Panc1 (cell line): ENCODE measurements around the gene CTDP1.

Source experiments
- SIN3A ChIP-seq: IDR thresholded peaks from 2 replicates; pipeline ENCODE4 v1.6.1; 2012; ENCODE audit warnings: low read depth, mild to moderate bottlenecking, low read length, moderate library complexity, borderline replicate concordance; ENCODE audit not compliant: insufficient read depth
- TCF7L2 ChIP-seq: IDR thresholded peaks from 2 replicates; pipeline ENCODE4 v1.6.1; 2011; ENCODE audit warnings: mild to moderate bottlenecking, low read depth, low read length, inconsistent platforms
- TF ChIP-seq, protein P1 (sequence below): fragments of 450-650 bp; IDR thresholded peaks from 2 replicates; pipeline ENCODE4 v1.5.1; 2017; ENCODE audit warnings: mild to moderate bottlenecking
- TF ChIP-seq, protein P2 (sequence below), 2 experiments: IDR thresholded peaks; 2 replicates each; pipeline ENCODE4 v1.6.1; 2011 to 2012; ENCODE audit warnings: low read depth in 2 of 2, control low read depth in 1 of 2, low read length in 1 of 2, mild to moderate bottlenecking in 1 of 2, moderate library complexity in 1 of 2; ENCODE audit not compliant: insufficient read depth in 1 of 2

DNA sequence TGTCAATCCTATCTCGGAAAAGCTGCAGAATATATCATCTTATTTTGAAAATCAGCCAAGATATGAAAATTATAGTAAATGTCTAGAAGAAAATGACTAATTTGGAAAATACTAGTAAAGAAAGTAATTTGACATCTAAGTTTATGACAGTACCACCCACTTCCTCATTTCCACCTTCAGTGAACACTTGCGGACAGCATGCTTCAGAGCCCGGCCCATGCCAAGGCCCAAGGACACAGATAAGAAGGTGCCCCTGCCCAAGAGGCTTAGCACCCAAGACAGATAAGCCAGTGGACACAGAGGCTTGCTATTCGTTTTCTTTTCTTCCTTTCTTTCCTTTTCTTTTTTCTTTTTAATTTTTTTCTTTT lies 113.4 kb downstream of the CTDP1 start:
- TF ChIP-seq, protein P1, sequence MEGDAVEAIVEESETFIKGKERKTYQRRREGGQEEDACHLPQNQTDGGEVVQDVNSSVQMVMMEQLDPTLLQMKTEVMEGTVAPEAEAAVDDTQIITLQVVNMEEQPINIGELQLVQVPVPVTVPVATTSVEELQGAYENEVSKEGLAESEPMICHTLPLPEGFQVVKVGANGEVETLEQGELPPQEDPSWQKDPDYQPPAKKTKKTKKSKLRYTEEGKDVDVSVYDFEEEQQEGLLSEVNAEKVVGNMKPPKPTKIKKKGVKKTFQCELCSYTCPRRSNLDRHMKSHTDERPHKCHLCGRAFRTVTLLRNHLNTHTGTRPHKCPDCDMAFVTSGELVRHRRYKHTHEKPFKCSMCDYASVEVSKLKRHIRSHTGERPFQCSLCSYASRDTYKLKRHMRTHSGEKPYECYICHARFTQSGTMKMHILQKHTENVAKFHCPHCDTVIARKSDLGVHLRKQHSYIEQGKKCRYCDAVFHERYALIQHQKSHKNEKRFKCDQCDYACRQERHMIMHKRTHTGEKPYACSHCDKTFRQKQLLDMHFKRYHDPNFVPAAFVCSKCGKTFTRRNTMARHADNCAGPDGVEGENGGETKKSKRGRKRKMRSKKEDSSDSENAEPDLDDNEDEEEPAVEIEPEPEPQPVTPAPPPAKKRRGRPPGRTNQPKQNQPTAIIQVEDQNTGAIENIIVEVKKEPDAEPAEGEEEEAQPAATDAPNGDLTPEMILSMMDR: no peak
- TF ChIP-seq SIN3A: no peak
- TF ChIP-seq TCF7L2: no peak
- TF ChIP-seq, protein P2, sequence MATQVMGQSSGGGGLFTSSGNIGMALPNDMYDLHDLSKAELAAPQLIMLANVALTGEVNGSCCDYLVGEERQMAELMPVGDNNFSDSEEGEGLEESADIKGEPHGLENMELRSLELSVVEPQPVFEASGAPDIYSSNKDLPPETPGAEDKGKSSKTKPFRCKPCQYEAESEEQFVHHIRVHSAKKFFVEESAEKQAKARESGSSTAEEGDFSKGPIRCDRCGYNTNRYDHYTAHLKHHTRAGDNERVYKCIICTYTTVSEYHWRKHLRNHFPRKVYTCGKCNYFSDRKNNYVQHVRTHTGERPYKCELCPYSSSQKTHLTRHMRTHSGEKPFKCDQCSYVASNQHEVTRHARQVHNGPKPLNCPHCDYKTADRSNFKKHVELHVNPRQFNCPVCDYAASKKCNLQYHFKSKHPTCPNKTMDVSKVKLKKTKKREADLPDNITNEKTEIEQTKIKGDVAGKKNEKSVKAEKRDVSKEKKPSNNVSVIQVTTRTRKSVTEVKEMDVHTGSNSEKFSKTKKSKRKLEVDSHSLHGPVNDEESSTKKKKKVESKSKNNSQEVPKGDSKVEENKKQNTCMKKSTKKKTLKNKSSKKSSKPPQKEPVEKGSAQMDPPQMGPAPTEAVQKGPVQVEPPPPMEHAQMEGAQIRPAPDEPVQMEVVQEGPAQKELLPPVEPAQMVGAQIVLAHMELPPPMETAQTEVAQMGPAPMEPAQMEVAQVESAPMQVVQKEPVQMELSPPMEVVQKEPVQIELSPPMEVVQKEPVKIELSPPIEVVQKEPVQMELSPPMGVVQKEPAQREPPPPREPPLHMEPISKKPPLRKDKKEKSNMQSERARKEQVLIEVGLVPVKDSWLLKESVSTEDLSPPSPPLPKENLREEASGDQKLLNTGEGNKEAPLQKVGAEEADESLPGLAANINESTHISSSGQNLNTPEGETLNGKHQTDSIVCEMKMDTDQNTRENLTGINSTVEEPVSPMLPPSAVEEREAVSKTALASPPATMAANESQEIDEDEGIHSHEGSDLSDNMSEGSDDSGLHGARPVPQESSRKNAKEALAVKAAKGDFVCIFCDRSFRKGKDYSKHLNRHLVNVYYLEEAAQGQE (IDR thresholded peaks at IDR 0.05; ENCODE audit: insufficient read depth in 1 of 2, low read depth in 2 of 2, low read length in 1 of 2): no peak
